NB4 (cell line): ENCODE results near the gene TRIO.

Source experiments
- CTCF ChIP-seq: IDR thresholded peaks from one replicate; pipeline ENCODE4 v1.5.1; 2012; ENCODE audit warnings: low read depth, low read length
- POLR2A ChIP-seq: IDR thresholded peaks from 2 replicates; pipeline ENCODE4 v1.6.1; 2011; ENCODE audit warnings: mild to moderate bottlenecking; ENCODE audit not compliant: insufficient read length; ENCODE audit errors: extremely low read depth

GRCh38 chr5:14153071-14153864 lies 10.1 kb downstream of the TRIO start:
- TF ChIP-seq POLR2A (no peak), CTCF (no peak)
